ENCODE data around the gene SLC12A5. TPM values are rescaled to one million over a fixed set of nuclear protein-coding genes. Genes with fewer than 3 reads are reported as not detected.

The SLC12A5 gene
- total RNA-seq, 1 donor from 2014 or later, result 0.77 TPM

DNA sequence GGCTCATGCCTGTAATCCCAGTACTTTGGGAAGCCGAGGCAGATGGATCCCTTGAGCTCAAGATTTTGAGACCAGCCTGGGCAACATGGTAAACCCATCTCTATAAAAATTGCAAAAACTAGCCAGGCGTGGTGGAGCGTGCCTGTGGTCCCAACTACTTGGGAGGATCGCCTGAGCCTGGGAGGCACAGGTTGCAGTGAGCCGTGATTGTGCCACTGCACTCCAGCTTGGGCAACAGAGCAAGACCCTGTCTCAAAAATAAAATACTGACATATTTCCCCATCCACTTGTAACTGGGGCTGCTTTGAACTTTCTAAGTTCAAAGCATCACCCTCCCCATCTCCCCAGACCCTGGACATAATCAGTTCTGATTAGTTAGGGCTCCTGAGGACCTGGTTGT, 27.5 kb upstream of the SLC12A5 start:
- H3F3A ChIP-seq (ENCODE audit: low read depth), result no peaks in the 10 kb centered on the region
- H3K4me3 ChIP-seq, result no peak overlapping the region
- TF ChIP-seq, protein P1, sequence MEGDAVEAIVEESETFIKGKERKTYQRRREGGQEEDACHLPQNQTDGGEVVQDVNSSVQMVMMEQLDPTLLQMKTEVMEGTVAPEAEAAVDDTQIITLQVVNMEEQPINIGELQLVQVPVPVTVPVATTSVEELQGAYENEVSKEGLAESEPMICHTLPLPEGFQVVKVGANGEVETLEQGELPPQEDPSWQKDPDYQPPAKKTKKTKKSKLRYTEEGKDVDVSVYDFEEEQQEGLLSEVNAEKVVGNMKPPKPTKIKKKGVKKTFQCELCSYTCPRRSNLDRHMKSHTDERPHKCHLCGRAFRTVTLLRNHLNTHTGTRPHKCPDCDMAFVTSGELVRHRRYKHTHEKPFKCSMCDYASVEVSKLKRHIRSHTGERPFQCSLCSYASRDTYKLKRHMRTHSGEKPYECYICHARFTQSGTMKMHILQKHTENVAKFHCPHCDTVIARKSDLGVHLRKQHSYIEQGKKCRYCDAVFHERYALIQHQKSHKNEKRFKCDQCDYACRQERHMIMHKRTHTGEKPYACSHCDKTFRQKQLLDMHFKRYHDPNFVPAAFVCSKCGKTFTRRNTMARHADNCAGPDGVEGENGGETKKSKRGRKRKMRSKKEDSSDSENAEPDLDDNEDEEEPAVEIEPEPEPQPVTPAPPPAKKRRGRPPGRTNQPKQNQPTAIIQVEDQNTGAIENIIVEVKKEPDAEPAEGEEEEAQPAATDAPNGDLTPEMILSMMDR (IDR thresholded peaks at IDR 0.05), result no peak
- TF ChIP-seq EZH2phosphoT487 (IDR thresholded peaks at IDR 0.05), result no peak
- TF ChIP-seq EZH2 (IDR thresholded peaks at IDR 0.05), result no peak
- H3K9me3 ChIP-seq (ENCODE audit: low read depth), result no peaks in the 10 kb centered on the region
- no peak overlapping the region for H3K4me3 Mint-ChIP-seq
- no peaks in the 10 kb centered on the region for H3K79me2 ChIP-seq (ENCODE audit: low read depth)
- no peak overlapping the region for H3K9ac ChIP-seq
- H4K20me1 ChIP-seq (ENCODE audit: low read depth), result no peaks in the 10 kb centered on the region
- no peaks in the 10 kb centered on the region for H3K9me3 Mint-ChIP-seq
- no peak overlapping the region for H3K4me2 ChIP-seq
- no peak overlapping the region for H3K27ac Mint-ChIP-seq
- peaks cover 19% of the 10 kb centered on the region for H3K4me1 Mint-ChIP-seq
- H3K36me3 ChIP-seq, result no peaks in the 10 kb centered on the region
- no peak overlapping the region for H3K27ac ChIP-seq
- no peaks in the 10 kb centered on the region for H3K27me3 ChIP-seq
- no peaks in the 10 kb centered on the region for H3K36me3 Mint-ChIP-seq
- no peak overlapping the region for H2AFZ ChIP-seq (replicated peaks)
- H3K4me1 ChIP-seq, result peaks cover 5% of the 10 kb centered on the region
- peaks cover 3% of the 10 kb centered on the region for H3K27me3 Mint-ChIP-seq (ENCODE audit: insufficient read depth, low read depth)
- no peak for DNase-seq (ENCODE audit: low spot score)

DNA sequence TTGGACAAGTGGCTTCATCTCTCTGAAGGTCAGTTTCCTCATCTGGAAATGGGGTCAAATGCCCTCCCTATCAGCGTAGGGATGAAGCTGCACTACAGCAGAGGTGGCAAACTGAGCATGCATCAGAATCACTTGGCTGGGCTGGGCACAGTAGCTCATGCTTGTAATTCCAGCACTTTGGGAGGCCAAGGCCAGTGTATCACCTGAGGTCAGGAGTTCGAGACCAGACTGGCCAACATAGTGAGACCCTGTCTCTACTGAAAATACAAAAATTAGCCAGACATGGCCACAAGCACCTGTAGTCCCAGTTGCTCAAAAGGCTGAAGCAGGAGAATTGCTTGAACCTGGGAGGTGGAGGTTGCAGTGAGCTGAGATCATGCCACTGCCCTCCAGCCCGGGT, 27.0 kb upstream of the SLC12A5 start:
- Histone ChIP-seq H3K4me2 (no peak overlapping the region), H4K20me1 (ENCODE audit: low read depth) (no peaks in the 10 kb centered on the region), H3K27ac (no peak overlapping the region), H3K79me2 (ENCODE audit: low read depth) (no peaks in the 10 kb centered on the region), H3K9ac (no peak overlapping the region), H3K4me1 (peaks cover 5% of the 10 kb centered on the region), H3K27me3 (no peaks in the 10 kb centered on the region), H3K4me3 (no peak overlapping the region), H3K9me3 (ENCODE audit: low read depth) (no peaks in the 10 kb centered on the region), H2AFZ (replicated peaks) (no peak overlapping the region), H3F3A (ENCODE audit: low read depth) (no peaks in the 10 kb centered on the region), H3K36me3 (no peaks in the 10 kb centered on the region)
- Mint-ChIP-seq H3K4me3 (no peak overlapping the region), H3K9me3 (no peaks in the 10 kb centered on the region), H3K27me3 (ENCODE audit: insufficient read depth, low read depth) (peaks cover 3% of the 10 kb centered on the region), H3K4me1 (peaks cover 19% of the 10 kb centered on the region), H3K36me3 (no peaks in the 10 kb centered on the region), H3K27ac (no peak overlapping the region)
- DNase-seq (ENCODE audit: low spot score), result no peak
- TF ChIP-seq, protein P1 (IDR thresholded peaks at IDR 0.05), result no peak
- TF ChIP-seq EZH2phosphoT487 (IDR thresholded peaks at IDR 0.05), result no peak
- TF ChIP-seq EZH2 (IDR thresholded peaks at IDR 0.05), result no peak

DNA sequence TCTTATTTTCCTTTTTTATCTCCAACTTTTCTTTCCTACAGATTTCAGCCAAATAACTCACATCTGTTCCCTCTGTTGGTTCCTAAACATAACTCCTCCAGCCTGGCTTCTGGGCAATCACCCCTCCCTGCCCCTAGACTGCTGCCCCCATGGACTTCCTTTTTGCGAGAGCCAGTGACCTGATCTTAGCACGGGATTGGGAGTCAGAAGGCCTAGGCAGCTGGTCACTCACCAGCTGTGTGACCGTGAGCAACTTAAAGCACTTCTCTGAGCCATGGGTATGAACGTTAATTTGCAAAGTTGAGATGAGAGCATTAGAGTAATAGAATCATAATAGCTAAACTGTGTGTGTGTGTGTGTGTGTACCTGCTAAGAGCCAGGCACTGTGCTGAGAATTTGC, 24.8 kb upstream of the SLC12A5 start:
- Histone ChIP-seq H3K4me2 (no peak overlapping the region), H2AFZ (replicated peaks) (no peak overlapping the region), H3K9me3 (ENCODE audit: low read depth) (no peaks in the 10 kb centered on the region), H3F3A (ENCODE audit: low read depth) (no peaks in the 10 kb centered on the region), H3K27ac (no peak overlapping the region), H4K20me1 (ENCODE audit: low read depth) (no peaks in the 10 kb centered on the region), H3K9ac (no peak overlapping the region), H3K79me2 (ENCODE audit: low read depth) (no peaks in the 10 kb centered on the region), H3K4me1 (peaks cover 11% of the 10 kb centered on the region), H3K27me3 (no peaks in the 10 kb centered on the region), H3K4me3 (no peak overlapping the region), H3K36me3 (no peaks in the 10 kb centered on the region)
- no peak for TF ChIP-seq EZH2phosphoT487 (IDR thresholded peaks at IDR 0.05)
- TF ChIP-seq, protein P1 (IDR thresholded peaks at IDR 0.05), result no peak
- no peak for TF ChIP-seq EZH2 (IDR thresholded peaks at IDR 0.05)
- peaks cover 32% of the 10 kb centered on the region for H3K4me1 Mint-ChIP-seq
- no peak for DNase-seq (ENCODE audit: low spot score)
- no peaks in the 10 kb centered on the region for H3K9me3 Mint-ChIP-seq
- no peak overlapping the region for H3K27ac Mint-ChIP-seq
- H3K4me3 Mint-ChIP-seq, result no peak overlapping the region
- peaks cover 3% of the 10 kb centered on the region for H3K27me3 Mint-ChIP-seq (ENCODE audit: insufficient read depth, low read depth)
- H3K36me3 Mint-ChIP-seq, result no peaks in the 10 kb centered on the region

Measured in neural progenitor cell (in vitro differentiated cells).